ENCODE data around the gene CRYBG3.

The CRYBG3 gene

DNA sequence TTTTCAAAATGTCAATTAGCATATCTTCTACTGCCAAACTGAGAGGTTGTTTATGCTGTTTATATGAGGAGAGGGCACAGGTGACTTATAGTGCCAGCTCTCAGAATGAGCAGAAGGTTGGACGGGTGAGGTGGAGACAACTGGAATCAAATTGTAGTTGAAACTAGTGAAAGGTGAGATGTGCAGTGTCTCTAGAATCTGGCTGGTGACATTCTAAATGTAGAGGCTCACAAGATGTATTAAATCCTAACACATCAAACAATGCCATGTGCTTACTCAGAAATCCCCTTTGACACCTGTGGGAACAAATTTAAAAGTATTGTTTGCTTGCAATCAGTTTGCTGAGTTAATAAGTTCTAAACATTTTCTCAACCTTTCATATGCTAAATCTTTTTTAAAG lies 40.8 kb downstream of the CRYBG3 start:
- no peak for TF ChIP-seq ZNF274 (IDR thresholded peaks at IDR 0.05; ENCODE audit: low read depth, low read length)
- no peak overlapping the region for H3K4me3 ChIP-seq (ENCODE audit: low read length)

DNA sequence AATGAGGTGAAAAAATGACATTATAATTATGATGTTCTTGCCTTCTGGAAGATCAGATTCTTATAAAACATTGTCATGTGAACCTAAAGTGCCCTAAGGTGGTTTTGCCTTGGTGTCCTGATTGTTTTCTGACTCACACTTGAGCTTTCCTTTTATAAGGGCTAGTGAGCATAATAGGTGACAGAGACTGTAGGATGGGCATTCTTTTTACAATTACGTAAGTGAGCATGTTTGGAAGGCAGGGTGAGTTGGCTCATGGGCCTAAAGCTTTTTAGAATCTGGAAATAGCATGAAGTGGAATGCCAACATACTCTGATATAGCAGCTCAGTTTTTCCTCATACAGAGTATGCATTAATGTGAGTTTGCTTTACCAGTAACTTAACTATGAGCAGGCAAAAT lies 41.2 kb downstream of the CRYBG3 start:
- TF ChIP-seq ZNF274 (IDR thresholded peaks at IDR 0.05; ENCODE audit: low read depth, low read length) = no peak
- H3K4me3 ChIP-seq (ENCODE audit: low read length) = no peak overlapping the region

DNA sequence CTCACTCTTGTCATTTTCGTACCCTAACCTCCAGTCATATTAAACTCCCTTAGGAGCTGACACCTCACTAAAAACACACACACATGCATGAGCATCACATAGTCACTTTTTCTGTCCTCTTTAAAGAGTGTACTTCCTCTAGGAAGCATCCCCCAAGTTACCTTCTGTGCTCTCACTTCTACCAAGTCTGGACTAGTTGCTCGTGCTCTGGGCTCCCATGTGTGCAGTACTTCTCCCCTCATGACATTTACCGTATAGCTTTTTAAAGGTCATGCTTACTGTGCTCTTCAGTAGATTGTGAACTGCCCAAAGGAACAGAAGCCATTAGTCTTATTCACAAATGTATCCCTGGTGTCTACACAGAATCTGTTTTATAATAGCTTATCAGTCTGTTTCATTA lies 42.0 kb downstream of the CRYBG3 start:
- no peak for TF ChIP-seq ZNF274 (IDR thresholded peaks at IDR 0.05; ENCODE audit: low read depth, low read length)
- no peak overlapping the region for H3K4me3 ChIP-seq (ENCODE audit: low read length)

DNA sequence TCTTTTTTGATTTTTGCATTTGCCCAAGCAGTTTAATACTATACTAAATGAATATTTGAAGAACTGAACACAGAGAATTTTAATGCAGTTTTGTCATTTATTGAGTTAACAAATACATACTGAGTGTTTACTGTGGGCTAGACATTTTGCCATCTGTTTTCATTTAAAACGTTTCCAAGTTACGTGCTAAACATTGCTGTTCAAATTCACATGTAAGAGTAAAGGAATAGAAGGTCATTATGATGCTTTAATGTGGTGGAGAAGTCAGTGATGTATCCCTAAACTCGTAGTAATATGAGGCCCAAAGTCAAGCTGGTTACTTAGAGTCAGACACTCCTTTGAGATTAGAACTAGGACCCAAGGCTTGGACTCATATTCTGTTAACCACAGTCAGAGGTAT lies 49.4 kb downstream of the CRYBG3 start:
- H3K4me3 ChIP-seq (ENCODE audit: low read length) = no peak overlapping the region
- TF ChIP-seq ZNF274 (IDR thresholded peaks at IDR 0.05; ENCODE audit: low read depth, low read length) = no peak

DNA sequence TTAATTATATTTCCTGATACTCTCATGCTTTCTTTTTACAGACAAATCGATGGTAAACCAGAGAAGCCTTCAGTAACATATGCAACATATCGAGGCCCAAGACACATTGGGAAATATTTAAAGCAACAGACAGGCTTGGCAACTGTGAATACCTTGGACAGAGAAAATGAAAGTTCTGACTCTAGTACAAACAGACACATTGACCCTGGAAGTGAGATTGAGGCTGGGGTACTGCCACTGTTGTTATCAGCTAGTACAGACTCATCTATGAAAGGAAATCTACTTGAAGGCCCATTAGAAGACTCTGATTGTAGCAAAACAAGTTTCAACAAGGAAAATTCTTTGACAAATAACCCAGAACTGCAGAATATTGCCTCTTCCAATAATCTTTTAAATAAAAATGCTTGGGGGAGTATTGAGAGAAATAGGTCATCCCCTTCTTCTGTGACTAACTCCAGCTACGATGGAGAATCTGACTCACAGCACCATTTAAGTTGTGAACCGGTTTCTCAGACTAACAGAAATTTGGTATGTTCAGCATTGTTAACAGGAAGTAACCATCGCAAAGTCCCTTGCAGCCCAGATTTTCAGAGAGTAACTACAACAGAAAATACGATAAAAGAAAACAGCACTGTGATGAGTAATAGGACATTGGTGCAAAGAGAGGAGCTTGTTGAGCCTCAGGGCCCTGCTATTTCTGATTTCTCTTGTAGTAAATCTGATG lies 50.2 kb downstream of the CRYBG3 start:
- TF ChIP-seq ZNF274 (IDR thresholded peaks at IDR 0.05; ENCODE audit: low read depth, low read length) = no peak
- H3K4me3 ChIP-seq (ENCODE audit: low read length) = no peak overlapping the region

DNA sequence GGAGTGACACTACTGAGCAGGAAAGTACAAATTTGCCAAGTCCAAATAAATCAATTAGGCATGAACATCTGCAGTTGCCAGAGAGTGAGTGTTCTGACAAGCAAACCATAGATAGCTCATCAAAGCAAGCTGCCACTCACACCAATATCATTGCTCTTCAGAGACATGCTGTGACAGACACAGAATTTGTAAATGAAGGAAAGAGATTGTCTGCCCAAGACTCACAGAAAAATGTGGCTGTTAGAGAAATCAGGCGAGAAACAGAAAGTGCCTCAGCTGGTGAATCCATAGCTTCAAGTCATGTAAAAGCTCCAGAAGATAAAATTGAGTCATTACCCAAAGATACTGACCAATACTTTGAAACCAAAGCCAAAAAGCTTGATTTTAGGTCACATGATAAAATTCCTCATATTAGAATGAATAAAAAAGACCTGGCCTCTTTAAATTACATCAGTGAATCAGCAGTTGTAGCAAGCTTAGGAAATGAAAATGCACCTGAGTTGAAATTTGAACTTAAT lies 50.8 kb downstream of the CRYBG3 start:
- no peak overlapping the region for H3K4me3 ChIP-seq (ENCODE audit: low read length)
- no peak for TF ChIP-seq ZNF274 (IDR thresholded peaks at IDR 0.05; ENCODE audit: low read depth, low read length)

DNA sequence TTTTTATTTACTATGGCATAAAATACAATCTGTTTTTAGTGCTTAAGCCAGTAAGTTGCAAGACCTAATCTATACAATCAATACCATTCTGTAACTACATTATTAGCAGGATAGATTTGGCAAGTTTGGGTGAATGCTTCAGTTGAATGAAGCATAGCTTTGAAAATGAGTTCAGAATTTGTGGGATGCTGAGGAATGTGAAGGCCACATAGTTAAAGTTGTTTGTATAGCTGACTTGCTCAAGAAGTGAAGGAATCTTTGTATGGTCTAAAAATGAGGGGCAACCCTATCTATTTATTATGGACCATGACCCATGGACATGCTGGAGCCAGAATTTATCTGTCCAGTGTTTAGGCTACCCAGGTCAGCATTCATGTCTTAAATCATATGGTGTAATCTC lies 58.5 kb downstream of the CRYBG3 start:
- no peak overlapping the region for H3K4me3 ChIP-seq (ENCODE audit: low read length)
- no peak for TF ChIP-seq ZNF274 (IDR thresholded peaks at IDR 0.05; ENCODE audit: low read depth, low read length)

DNA sequence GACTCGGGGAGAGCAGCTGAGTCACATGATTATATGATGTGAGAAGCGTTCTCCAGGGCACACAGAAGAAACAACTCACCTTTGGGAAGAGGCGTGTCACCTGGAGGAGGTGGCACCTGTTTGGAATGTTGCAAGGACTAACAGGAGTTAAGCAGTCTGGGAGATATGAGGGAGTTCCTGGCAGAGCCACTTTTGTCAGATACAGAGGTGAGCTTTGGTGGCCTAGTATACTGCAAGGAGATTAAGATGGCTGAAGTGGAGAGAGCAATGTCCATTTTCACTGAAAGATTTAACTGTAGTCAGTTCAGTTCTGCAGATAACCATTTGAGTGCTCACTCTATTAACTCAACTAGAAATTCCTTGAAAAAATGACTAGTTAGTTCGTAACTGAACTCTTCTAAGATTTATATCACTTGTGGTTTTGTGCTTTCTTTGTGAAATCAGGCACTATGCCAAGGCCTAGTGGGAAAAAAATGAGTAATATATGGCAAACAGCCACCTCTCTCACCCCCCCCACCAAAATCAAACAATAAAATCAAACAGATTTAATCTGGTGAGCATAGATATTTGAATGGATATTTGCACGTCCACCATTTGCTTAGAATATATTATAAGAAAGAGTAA lies 61.3 kb downstream of the CRYBG3 start:
- no peak overlapping the region for H3K4me3 ChIP-seq (ENCODE audit: low read length)
- TF ChIP-seq ZNF274 (IDR thresholded peaks at IDR 0.05; ENCODE audit: low read depth, low read length) = no peak

DNA sequence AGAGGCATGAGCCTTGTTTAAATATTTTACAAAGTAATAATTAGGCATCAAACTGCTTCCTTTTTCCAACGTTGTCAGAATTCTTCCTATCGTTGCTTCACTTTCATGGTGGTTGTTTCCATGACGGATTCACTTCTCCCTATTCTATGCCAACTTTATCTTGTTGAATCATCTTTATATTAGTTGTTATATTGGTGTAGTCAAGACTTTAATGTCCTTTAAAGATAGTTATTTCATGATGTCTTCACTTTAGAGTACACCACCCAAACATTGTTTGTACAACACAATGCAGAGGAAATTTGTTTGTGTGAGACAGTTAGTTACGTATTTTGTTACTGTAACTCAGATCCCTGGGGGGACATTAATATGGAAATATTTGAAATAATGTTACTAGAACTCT lies 61.9 kb downstream of the CRYBG3 start:
- no peak overlapping the region for H3K4me3 ChIP-seq (ENCODE audit: low read length)
- TF ChIP-seq ZNF274 (IDR thresholded peaks at IDR 0.05; ENCODE audit: low read depth, low read length) = no peak

DNA sequence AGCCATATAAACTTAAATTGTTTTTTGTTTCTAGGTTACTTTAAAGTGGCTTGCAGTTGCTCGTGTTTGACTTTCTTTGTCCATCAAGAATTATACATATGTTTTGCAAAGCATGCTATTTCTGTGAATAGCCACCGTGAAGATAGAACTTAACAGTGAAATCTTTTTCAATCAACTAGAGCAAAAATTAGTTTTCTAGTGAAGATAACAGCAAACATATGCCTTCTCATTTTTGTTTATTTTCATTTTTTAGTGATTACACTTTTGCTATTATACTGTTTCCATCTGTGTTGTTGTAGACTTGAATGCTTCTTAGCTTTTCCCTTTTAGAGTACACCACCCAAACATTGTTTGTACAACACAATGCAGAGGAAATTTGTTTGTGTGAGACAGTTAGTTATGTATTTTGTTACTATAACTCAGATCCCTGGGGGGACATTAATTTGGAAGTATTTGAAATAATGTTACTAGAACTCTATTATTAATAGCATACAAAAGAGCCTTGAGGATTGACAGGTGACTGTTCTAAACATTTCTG lies 62.8 kb downstream of the CRYBG3 start:
- TF ChIP-seq ZNF274 (IDR thresholded peaks at IDR 0.05; ENCODE audit: low read depth, low read length) = no peak
- H3K4me3 ChIP-seq (ENCODE audit: low read length) = no peak overlapping the region

DNA sequence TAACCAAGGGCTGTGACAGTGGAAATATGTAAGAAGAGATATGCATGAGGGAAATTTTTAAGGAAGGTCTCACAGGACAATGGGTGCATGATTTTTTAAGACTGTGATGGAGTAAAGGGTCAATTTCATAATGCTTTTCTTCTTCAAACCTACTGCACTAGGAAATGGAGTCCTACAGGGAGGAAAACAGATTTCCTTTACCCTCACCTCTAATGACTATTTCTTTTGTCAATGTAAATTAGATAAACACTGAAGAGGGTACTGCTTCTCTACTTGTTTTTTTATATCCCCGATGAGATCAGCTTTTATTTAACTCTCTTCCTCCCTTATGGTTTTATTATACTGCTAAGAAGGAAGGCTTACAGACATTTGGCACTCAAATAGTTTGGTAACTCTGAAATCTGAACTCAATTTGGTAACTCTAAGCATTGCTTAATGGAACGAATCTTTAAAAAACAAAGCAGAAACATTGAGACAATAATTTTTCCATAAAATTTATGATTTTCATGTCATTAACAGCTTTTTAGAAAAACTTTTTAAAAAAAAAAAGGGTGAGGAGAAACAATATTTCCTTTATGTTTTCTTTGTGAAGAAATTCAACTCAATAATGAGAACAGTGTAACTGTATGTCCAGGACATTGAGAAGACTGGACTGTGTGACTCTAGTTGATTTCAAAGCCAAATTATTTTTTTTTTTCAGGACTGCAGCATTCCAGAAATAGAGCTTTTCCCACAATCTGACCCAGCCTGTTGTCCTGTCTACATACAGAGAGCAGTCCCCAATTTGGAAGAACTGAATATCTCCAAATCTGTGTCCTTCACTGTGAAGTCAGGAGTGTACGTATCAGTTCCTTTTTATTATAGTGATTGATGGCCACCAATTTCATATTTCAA lies 64.4 kb downstream of the CRYBG3 start:
- TF ChIP-seq ZNF274 (IDR thresholded peaks at IDR 0.05; ENCODE audit: low read depth, low read length) = no peak
- H3K4me3 ChIP-seq (ENCODE audit: low read length) = no peak overlapping the region

DNA sequence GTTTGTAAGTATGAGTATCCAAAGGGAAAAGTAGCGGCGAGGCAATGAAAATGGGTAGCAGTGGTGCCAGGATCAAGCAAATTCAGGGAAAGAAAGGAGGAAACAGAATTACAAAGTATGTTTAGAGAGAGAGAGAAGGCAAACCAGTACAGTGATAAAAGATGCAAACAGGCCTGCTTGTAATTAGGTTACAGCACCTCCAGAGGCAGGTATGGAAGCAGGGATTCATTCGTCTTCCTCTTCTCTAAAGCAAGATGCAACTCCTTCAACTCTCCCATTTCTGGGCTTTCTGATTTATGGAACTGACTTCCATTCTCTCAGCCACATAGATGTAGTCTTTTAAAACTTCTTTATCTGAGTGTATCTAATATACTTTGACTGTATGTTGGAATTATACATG lies 68.0 kb downstream of the CRYBG3 start:
- no peak for TF ChIP-seq ZNF274 (IDR thresholded peaks at IDR 0.05; ENCODE audit: low read depth, low read length)
- H3K4me3 ChIP-seq (ENCODE audit: low read length) = no peak overlapping the region

DNA sequence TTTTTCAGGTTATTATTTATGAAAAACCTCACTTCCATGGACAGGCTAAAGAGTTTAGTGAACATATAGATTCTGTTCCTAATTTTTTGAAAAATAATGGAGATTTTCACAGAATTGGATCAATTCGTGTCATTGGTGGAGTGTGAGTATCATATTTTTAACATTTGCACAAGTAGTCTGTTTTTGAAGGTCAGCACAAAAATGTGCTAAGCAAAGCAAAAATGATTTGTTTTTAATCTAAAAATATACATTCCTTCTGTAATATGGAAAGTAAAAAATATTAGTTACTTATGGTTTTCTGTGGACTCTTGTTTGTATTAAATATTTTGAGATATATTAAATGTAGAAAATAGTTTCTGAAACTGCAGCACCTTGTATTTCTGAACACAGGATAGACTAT lies 71.0 kb downstream of the CRYBG3 start:
- TF ChIP-seq ZNF274 (IDR thresholded peaks at IDR 0.05; ENCODE audit: low read depth, low read length) = no peak

DNA sequence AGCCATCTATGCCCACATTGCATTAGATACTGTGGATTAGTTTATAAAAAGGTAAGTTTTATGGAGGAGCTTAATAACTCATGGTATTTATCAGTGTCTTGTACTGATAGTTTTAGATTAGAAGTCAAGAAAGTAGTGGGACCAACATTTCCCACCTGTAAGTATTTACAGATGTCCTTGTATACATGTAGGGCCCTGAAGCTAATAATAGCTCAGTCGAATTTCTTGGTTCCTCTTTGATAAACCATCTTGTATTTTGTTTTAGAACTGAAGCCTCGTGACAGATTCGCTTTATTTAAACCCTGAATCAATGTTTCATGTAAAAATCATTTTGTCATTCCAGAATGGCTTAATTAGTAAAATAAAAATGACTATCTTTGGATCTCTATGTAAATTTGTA lies 73.4 kb downstream of the CRYBG3 start:
- TF ChIP-seq ZNF274 (IDR thresholded peaks at IDR 0.05; ENCODE audit: low read depth, low read length) = no peak
- H3K4me3 ChIP-seq (ENCODE audit: low read length) = no peak overlapping the region

More for the DNA sequence above, 71.0 kb downstream of the CRYBG3 start:
- H3K4me3 ChIP-seq (ENCODE audit: low read length) = no peak overlapping the region
